HG03571 (cell line): ENCODE results near the gene ARHGAP26.

Source experiments
- ATAC-seq: cut with Tn5 transposase; IDR thresholded peaks from one replicate; pipeline ENCODE4 v1.9.1; 2021; ENCODE audit not compliant: unreplicated experiment

Gene ARHGAP26

DNA sequence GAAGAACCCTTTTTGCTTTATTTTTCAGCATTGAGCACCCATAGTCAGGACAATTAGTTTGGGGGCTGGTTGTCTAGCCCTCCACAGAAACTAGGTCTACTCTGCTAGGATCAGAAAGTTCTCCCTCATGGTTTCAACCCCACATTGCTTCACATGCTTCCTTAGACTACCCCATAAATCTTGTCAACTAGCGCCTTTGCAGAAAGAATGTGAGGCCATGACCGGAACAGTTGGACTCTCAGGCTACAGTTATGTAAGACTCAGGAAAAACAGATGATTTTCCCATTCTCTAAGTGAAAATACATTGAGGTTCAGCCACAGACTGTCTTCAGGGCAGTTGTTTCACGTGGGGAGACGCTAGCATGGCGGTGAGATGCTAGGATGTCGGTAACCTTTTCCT, 377.7 kb downstream of the ARHGAP26 start:
- ATAC-seq, result no peak

DNA sequence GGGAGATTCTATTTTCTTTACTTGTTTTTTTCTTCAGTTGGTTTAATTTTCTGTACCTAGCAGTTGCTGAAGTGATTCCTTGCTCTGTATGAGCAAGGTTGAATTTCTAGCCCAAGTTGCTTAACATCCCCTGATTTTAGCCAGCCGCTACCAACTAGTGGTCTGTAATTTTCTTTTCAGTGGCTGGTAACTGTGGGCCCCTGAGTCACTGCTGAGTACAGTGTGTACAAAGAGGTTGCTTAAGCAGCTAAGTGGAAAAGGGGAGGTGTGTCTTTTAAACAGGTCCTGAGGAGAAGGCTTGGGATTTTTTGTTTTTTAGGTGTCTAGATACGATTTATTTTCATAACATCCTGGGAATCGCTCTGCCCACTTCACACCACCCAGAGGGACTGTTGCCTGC, 378.6 kb downstream of the ARHGAP26 start:
- no peak for ATAC-seq

DNA sequence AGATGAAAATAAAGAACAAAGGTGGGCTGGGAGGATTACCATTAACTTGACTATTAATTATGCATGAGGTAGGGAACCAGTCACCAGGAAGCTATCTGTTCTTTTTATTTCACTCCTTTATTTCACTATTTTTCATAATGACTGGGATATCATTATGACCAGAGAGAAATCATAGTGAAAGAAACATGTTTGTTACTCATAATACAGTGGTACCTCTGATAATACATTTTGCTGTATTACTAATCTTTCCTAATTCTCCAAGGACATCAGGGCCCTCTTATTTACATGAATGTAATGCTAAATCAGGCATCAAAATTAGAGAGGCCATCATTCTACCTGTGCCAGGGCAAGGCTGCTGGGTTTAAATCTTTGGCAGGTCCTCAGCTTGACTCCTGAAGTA, 379.6 kb downstream of the ARHGAP26 start:
- no peak for ATAC-seq

DNA sequence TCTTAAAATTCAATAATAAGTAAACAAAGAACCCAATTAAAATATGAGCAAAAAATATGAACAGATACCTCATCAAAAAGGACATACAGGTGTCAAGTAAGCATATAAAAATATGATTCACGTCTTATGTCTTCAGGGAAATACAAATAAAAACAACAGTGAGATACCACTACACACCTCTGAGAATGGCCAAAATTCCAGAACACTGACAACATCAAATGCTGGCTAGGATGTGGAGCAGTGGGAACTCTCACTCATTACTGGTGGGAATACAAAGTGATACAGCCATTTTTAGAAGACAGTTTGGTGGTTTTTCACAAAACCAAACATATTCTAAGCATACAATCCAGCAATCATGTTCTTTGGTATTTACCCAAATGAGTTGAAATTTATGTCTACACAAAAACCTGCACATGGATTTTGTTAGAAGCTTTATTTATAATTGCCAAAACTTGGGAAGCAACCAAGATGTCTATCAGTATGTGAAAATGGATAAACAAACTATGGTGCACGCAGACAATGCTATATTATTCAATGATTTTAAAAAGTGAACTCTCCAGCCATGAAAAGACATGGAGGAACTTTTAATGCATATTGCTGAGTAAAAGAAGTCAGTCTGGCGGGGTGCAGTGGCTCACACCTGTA, 381.0 kb downstream of the ARHGAP26 start:
- ATAC-seq, result no peak

- no peak for ATAC-seq
Observed at GRCh38 chr5:143152445-143152844, 382.3 kb downstream of the ARHGAP26 start.

- ATAC-seq, result no peak
Observed at GRCh38 chr5:143153332-143154119, 383.3 kb downstream of the ARHGAP26 start.

DNA sequence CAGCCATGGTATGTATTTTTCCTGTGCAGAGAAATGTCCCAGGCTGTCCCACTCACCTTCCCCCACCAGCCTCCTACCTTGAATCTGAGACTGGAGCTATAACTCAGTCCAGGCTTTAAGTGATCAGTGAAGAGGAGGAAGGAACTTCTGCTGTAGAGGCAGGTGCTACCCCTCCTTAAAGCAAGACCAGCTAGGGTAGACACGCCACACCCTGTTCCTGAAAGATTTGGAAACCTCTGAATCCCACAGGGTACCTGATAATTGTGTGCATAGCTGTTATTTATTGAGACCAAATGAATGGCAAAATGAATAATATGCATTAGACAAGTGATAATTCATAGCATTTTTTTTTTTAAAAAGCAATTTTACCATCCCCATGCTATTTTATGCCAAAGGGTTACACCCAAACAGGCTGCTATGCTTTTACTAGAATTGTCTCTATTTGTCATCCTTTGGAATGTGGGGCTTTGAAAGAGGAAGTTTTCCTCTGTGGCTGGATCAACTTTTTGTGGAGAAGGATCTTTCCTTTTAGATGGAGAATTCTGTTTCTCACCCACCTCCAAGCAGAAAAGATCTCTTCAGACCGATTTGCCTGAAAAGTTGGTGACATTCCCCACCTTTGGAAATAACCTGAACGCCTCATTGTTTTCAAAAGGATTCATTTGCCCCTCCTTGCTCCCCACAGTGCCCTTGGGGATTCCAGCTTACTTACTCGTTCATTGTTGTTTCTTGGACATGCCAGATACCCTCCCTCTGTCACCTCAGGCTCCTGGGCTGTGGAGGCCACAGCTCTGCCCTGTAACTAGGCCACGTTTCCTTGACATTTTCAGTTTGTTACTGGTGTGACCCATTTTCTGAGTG, 384.6 kb downstream of the ARHGAP26 start:
- no peak for ATAC-seq

DNA sequence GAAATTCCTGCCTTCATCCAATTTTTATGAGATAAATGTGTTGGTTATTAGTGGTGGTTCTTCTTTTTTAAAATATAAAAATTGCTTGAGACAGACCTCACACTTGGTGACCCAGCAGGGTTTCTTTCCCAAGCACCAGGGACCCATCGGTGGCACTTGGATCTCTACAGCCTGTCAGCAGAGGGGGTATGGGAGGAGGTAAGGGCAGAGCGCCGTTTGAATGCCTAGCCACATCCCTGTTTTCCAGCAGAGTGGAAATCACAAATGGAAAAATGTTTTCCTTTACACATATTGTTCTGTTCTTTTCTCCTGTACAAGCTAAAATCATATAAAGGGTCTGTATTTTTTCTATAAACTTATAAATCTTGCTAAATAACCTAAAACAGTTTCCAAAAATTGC, 385.3 kb downstream of the ARHGAP26 start:
- ATAC-seq, result no peak

- no peak for ATAC-seq
Observed at GRCh38 chr5:143156086-143156485, 385.9 kb downstream of the ARHGAP26 start.

- ATAC-seq, result no peak
Observed at GRCh38 chr5:143156572-143156971, 386.4 kb downstream of the ARHGAP26 start.

GRCh38 chr5:143159031-143159430, 388.9 kb downstream of the ARHGAP26 start:
- no peak for ATAC-seq

GRCh38 chr5:143161885-143162540, 391.8 kb downstream of the ARHGAP26 start:
- no peak for ATAC-seq

- ATAC-seq, result no peak
Observed at GRCh38 chr5:143162810-143163209, 392.6 kb downstream of the ARHGAP26 start.

- no peak for ATAC-seq
Observed at GRCh38 chr5:143164557-143164956, 394.4 kb downstream of the ARHGAP26 start.

GRCh38 chr5:143165049-143165880, 395.1 kb downstream of the ARHGAP26 start:
- ATAC-seq, result no peak

- ATAC-seq, result no peak
Observed at GRCh38 chr5:143166090-143166489, 395.9 kb downstream of the ARHGAP26 start.

DNA sequence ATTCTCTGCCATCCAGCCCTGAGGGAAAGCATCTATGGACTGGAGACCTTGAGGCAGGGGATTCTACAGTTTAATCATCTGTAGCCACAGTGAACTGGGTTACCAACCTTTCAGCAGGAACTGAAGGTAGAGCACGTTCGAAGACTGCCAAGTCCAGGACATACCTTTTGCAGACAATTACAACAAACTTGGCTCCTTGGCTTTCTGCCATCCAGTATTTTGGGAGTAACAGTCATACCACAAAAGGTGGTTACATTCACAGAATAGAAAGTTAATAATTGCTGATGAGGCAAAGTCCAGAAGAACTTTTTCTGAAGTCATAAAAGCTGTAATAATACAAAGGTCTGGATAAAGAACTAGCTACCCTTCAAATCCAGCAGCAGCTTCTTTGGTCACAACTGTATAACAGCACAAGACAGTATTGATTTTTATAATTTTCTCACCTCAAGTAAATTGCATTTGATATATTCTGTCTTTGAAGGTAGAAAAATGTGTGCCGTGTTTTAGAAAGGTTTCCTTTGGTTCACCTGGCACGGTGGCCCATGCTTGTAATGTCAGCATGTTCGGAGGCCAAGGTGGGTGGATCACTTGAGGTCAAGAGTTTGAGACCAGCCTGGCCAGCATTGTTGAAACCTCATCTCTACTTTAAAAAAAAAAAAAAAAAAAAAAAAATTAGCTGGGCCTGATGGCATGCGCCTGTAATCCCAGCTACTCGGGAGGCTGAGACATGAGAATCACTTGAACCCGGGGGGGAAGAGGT, 396.7 kb downstream of the ARHGAP26 start:
- peak; percentile 65 for ATAC-seq

DNA sequence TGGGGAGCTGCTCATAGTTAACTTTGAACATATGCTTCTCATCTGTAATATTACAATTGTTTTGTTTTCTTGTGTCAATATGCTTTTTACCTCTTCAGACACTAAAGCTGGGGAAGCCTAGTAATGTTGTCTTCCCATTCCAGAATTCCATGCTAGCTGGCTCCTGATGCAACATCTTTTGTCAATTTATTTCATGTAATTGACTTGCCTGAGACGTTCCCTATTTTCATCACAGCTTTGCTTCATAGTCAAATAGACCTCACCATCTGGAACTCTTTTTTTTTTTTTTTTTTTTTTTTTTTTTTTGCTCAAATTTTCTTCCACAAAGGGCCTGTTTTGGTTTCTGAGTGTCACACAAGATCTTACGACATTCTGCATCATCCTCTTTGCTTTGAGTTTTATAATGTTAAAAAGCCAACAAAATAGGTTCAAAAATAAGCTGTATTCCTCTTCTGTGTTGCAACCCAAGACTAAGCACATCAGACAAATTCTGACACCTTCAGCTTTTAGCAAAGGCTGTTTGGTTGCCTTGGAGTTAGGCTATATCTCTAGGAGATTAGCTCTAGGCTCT, 398.1 kb downstream of the ARHGAP26 start:
- ATAC-seq, result no peak
